ENCODE data around the gene RASD1.

The RASD1 gene

DNA sequence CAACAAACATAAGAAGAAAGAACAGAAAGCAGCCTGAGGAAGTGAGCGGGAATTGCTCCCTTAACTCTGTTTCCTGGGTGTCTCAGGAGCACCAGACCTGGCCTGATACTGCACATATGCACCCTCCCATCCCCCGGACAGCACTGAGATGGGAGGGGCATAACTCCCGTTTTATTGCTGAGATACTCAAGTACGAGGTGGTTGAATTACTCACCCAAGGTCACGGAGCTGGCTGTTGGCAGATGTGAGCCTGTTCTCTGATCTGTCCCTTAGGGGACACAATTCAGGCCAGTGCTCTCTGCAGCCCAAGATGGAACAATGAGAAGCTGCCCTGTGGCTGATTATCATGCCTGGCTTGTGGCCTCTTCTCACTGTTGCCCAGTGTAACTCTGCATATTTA lies 28.5 kb downstream of the RASD1 start:
- TF ChIP-seq POLR2AphosphoS5 (IDR thresholded peaks at IDR 0.05; ENCODE audit: low read depth, low read length) (no peak), REST (IDR thresholded peaks at IDR 0.05; ENCODE audit: insufficient read depth in 1 of 2, low read depth in 2 of 2, low read length in 2 of 2) (no peak)

- TF ChIP-seq TAF1 (IDR thresholded peaks at IDR 0.05; ENCODE audit: borderline replicate concordance, insufficient read depth, low read length) (no peak), SIN3A (IDR thresholded peaks at IDR 0.05; ENCODE audit: borderline replicate concordance, insufficient read depth, low read length) (no peak), POLR2AphosphoS5 (IDR thresholded peaks at IDR 0.05; ENCODE audit: low read depth, low read length) (no peak), REST (IDR thresholded peaks at IDR 0.05; ENCODE audit: insufficient read depth in 1 of 2, low read depth in 2 of 2, low read length in 2 of 2) (no peak), FOXP2 (optimal IDR thresholded peaks at IDR 0.05; ENCODE audit: borderline replicate concordance, extremely low read depth, extremely low read length, insufficient read depth) (no peak)
Measured at GRCh38 chr17:17467016-17467415, 29.2 kb downstream of the RASD1 start.

DNA sequence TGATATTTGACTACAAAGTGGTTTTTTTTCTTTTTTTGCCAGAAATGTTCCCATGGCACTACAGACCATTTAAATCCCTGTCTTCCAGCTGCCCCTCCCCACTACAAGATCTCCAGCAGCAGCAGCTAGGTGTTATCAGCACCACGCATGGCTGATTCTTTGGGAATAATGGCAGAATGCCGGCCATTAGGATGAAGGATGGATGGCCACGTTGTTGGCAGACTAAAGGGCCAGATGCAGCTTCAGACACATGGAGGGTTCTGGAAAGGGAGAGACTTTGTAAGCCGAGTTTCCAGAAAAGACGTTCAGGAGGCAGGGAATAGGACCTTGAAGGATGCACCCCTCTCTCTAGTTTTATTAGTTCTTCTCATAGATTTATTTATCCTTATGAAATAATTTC lies 29.7 kb downstream of the RASD1 start:
- TF ChIP-seq POLR2AphosphoS5 (IDR thresholded peaks at IDR 0.05; ENCODE audit: low read depth, low read length) (no peak), FOXP2 (optimal IDR thresholded peaks at IDR 0.05; ENCODE audit: borderline replicate concordance, extremely low read depth, extremely low read length, insufficient read depth) (no peak), SIN3A (IDR thresholded peaks at IDR 0.05; ENCODE audit: borderline replicate concordance, insufficient read depth, low read length) (no peak), REST (IDR thresholded peaks at IDR 0.05; ENCODE audit: insufficient read depth in 1 of 2, low read depth in 2 of 2, low read length in 2 of 2) (no peak), TAF1 (IDR thresholded peaks at IDR 0.05; ENCODE audit: borderline replicate concordance, insufficient read depth, low read length) (no peak)

DNA sequence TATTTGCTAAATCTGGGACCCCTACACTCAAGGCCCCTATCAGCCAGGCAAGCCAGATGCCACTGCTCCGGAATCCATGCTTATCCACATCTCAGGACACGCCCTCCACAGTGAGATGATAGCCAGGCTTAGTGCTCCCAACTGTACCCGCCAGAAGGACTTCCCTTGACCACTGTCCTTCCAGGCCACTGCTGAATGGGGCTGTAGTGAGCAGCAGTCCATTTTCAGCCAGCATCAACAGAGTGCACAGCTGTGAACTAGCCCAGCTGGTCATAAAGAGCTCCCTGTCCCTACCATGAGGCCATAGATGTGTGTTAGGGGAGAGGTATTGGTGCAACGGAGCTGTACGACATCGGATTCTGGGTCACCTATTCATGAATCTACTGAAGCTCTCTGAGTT lies 32.4 kb downstream of the RASD1 start:
- TF ChIP-seq POLR2AphosphoS5 (IDR thresholded peaks at IDR 0.05; ENCODE audit: low read depth, low read length) (no peak), SIN3A (IDR thresholded peaks at IDR 0.05; ENCODE audit: borderline replicate concordance, insufficient read depth, low read length) (no peak), FOXP2 (optimal IDR thresholded peaks at IDR 0.05; ENCODE audit: borderline replicate concordance, extremely low read depth, extremely low read length, insufficient read depth) (no peak)

GRCh38 chr17:17462048-17462824 lies 34.0 kb downstream of the RASD1 start:
- TF ChIP-seq REST (IDR thresholded peaks at IDR 0.05; ENCODE audit: insufficient read depth in 1 of 2, low read depth in 2 of 2, low read length in 2 of 2) (no peak), FOXP2 (optimal IDR thresholded peaks at IDR 0.05; ENCODE audit: borderline replicate concordance, extremely low read depth, extremely low read length, insufficient read depth) (no peak), POLR2AphosphoS5 (IDR thresholded peaks at IDR 0.05; ENCODE audit: low read depth, low read length) (no peak), TAF1 (IDR thresholded peaks at IDR 0.05; ENCODE audit: borderline replicate concordance, insufficient read depth, low read length) (no peak), SIN3A (IDR thresholded peaks at IDR 0.05; ENCODE audit: borderline replicate concordance, insufficient read depth, low read length) (no peak)
